ENCODE data around the gene TEKT2. TPM values are rescaled to one million over a fixed set of nuclear protein-coding genes. Genes with fewer than 3 reads are reported as not detected.

TEKT2 gene
- total and polyA plus RNA-seq, 2 of the 4 experiments (the other 2 are of a cell fraction): 0.18 TPM; not detected in 1

DNA sequence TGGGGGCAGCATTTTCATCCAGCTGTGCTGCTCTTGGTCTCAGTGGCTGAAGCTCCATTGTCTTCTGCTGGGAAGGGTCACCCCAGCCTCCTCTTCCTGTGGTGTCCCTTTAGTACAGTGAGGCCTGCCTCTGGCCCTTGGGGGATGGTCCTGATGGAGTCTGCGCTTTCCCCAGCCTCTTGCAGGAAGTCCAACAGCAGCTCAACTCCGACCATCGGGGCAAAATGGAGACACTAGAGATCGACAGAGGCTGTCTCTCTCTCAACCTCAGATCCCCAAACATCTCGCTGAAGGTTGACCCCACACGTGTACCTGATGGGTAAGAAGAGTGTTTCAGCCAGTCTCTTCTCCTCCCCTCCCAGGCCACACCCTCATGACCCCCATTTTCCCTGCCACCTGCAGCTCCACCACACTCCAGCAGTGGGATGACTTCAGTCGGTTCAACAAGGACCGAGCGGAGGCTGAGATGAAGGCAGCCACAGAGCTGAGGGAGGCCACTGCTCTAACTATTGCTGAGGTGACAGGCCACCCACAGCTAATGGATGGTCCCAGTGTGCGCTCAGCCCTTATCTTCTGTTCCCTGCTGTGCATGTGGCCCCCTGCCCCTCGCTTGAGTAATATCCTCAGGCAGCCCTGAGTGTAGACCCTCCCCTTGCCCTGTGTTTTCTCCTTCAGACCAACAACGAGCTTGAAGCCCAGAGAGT, 2.8 kb downstream of the TEKT2 start:
- Histone ChIP-seq H3K27ac (ENCODE audit: insufficient read depth, low read length) (no peak overlapping the region), H4K5ac (ENCODE audit: low read depth, low read length) (no peak overlapping the region), H2BK5ac (ENCODE audit: low read depth, low read length, poor library complexity, severe bottlenecking) (no peak overlapping the region), H3K27me3 (ENCODE audit: control insufficient read depth, insufficient read depth, low read length) (no peaks in the 10 kb centered on the region; the same call in 1 of the 2 replicates), H4K91ac (ENCODE audit: insufficient read depth, low read depth, low read length) (no peak overlapping the region), H3K4me3 (ENCODE audit: insufficient read depth, low read depth, low read length) (no peak overlapping the region), H3K23ac (ENCODE audit: low read depth, low read length) (no peak overlapping the region), H3K18ac (ENCODE audit: low read depth, low read length) (no peak overlapping the region), H3K9me1 (ENCODE audit: insufficient read depth, low read length) (peaks cover 8% of the 10 kb centered on the region; the same call in 1 of the 2 replicates), H3K9ac (ENCODE audit: low read depth, low read length) (no peak overlapping the region), H3K4ac (ENCODE audit: low read depth, low read length) (no peak overlapping the region), H2BK120ac (ENCODE audit: low read depth, low read length) (no peak overlapping the region), H3K36me3 (ENCODE audit: control insufficient read depth, insufficient read depth, low read length) (peaks cover 2% of the 10 kb centered on the region; the same call in 1 of the 2 replicates), H2AK9ac (replicated peaks; ENCODE audit: low read depth, low read length, poor library complexity) (peak overlapping the region; percentile 42), H4K20me1 (ENCODE audit: insufficient read depth, low read length) (peaks cover 7% of the 10 kb centered on the region; the same call in 1 of the 2 replicates), H3K9me3 (ENCODE audit: control insufficient read depth, insufficient read depth, low read length) (no peaks in the 10 kb centered on the region), H2AK5ac (ENCODE audit: low read depth, low read length) (no peak overlapping the region), H3K4me1 (ENCODE audit: control insufficient read depth, insufficient read depth, low read length) (peaks cover 2% of the 10 kb centered on the region; the same call in 1 of the 2 replicates), H3K56ac (ENCODE audit: extremely low read depth, insufficient read depth, low read length) (no peak overlapping the region), H2BK20ac (ENCODE audit: low read depth, low read length) (no peak overlapping the region), H4K8ac (ENCODE audit: low read depth in 2 of 2, low read length in 2 of 2) (no peak overlapping the region; a peak in 1 of 4 replicates), H3K4me2 (ENCODE audit: low read depth, low read length) (no peak overlapping the region), H3K14ac (replicated peaks; ENCODE audit: low read depth, low read length) (no peak overlapping the region), H2AFZ (replicated peaks; ENCODE audit: low read length, poor library complexity) (peak overlapping the region; percentile 56), H3K79me1 (ENCODE audit: low read depth in 1 of 2, low read length in 2 of 2) (peaks cover 23 to 29% of the 10 kb centered on the region in 2 experiments), H2BK15ac (ENCODE audit: low read depth, low read length) (no peak overlapping the region)
- DNase-seq (no peak), ATAC-seq (ENCODE audit: low read depth) (no peak)
- TF ChIP-seq RFX5 (IDR thresholded peaks at IDR 0.05; ENCODE audit: low read depth, low read length) (no peak), RAD21 (IDR thresholded peaks at IDR 0.05; ENCODE audit: low read length) (no peak), MAFK (IDR thresholded peaks at IDR 0.05; ENCODE audit: low read depth, low read length) (no peak), FOS (IDR thresholded peaks at IDR 0.05; ENCODE audit: low read depth, low read length) (no peak), CEBPB (IDR thresholded peaks at IDR 0.05; ENCODE audit: low read depth, low read length) (no peak), CHD1 (IDR thresholded peaks at IDR 0.05; ENCODE audit: low read depth, low read length) (no peak), MAZ (IDR thresholded peaks at IDR 0.05; ENCODE audit: borderline replicate concordance, low read depth, low read length) (no peak), BHLHE40 (IDR thresholded peaks at IDR 0.05; ENCODE audit: low read depth, low read length) (no peak), SMC3 (IDR thresholded peaks at IDR 0.05; ENCODE audit: low read depth, low read length) (no peak), NFE2L2 (IDR thresholded peaks at IDR 0.05; ENCODE audit: low read depth, low read length) (no peak)
- TF ChIP-seq, protein P1, sequence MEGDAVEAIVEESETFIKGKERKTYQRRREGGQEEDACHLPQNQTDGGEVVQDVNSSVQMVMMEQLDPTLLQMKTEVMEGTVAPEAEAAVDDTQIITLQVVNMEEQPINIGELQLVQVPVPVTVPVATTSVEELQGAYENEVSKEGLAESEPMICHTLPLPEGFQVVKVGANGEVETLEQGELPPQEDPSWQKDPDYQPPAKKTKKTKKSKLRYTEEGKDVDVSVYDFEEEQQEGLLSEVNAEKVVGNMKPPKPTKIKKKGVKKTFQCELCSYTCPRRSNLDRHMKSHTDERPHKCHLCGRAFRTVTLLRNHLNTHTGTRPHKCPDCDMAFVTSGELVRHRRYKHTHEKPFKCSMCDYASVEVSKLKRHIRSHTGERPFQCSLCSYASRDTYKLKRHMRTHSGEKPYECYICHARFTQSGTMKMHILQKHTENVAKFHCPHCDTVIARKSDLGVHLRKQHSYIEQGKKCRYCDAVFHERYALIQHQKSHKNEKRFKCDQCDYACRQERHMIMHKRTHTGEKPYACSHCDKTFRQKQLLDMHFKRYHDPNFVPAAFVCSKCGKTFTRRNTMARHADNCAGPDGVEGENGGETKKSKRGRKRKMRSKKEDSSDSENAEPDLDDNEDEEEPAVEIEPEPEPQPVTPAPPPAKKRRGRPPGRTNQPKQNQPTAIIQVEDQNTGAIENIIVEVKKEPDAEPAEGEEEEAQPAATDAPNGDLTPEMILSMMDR (conservative IDR thresholded peaks at IDR 0.05; ENCODE audit: low read depth, low read length): no peak
- TF ChIP-seq, protein P2, sequence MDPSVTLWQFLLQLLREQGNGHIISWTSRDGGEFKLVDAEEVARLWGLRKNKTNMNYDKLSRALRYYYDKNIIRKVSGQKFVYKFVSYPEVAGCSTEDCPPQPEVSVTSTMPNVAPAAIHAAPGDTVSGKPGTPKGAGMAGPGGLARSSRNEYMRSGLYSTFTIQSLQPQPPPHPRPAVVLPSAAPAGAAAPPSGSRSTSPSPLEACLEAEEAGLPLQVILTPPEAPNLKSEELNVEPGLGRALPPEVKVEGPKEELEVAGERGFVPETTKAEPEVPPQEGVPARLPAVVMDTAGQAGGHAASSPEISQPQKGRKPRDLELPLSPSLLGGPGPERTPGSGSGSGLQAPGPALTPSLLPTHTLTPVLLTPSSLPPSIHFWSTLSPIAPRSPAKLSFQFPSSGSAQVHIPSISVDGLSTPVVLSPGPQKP (IDR thresholded peaks at IDR 0.05; ENCODE audit: borderline replicate concordance, low read depth, low read length): no peak
- intact Hi-C loops (cut with micrococcal nuclease): loop anchor here (10.0 kb wide), 1 partner anchor 152 kb away; the partner anchor contains the start of gene AGO3
- ChIA-PET CTCF (no interaction called here), POLR2A (ENCODE audit: unreplicated experiment) (interaction anchor here (0.5 kb wide), 1 partner anchor 125 kb away, joined by 4 read pairs; no protein-coding TSS in a partner anchor)
- in situ Hi-C loops (cut with MboI; ENCODE audit: low sequenced_read_pairs): no loop called here
- WGBS, 2 experiments (ENCODE audit: extremely low coverage in 2 of 2, insufficient read length in 1 of 2): 80% methylated on average over 3 of the region's 12 CpGs; no CpG with 5 or more reads in 1 of the 2 experiments
- dilution Hi-C loops (cut with HindIII; ENCODE audit: low sequenced_read_pairs, unreplicated experiment): no loop called here
- BruUV-seq (replicated peaks): no TSS peak

Measured in IMR-90 (cell line).